Spleen (tissue), 7 donors: ENCODE data around the gene ZNF217.

ENCODE experiments used
- CTCF ChIP-seq, 11 experiments: fragments of 200-600 bp in 7 of 11; fragments of 450-650 bp in 4 of 11; sonication (generic) in 4 of 11; IDR thresholded peaks in 8 of 11; conservative IDR thresholded peaks in 3 of 11; 1 replicate in 7 of 11; 2 replicates in 4 of 11; pipeline versions ENCODE4 v1.4.0 to v1.8.0; 2016 to 2021; ENCODE audit warnings: antibody characterized with exemption in 11 of 11, inconsistent platforms in 4 of 11, mild to moderate bottlenecking in 1 of 11
- POLR2A ChIP-seq, 3 donors: fragments of 450-650 bp; IDR thresholded peaks; one replicate each; pipeline ENCODE4 v1.5.1; 2017; ENCODE audit warnings: antibody characterized with exemption in 3 of 3, mild to moderate bottlenecking in 1 of 3
- donor health status: DM: no; HTN: no; CAD: no; lungs with moderate emphysema.
- donor health status: DM: no; HTN: no; CAD: no.
- donor health status: DM: no; HTN: no; CAD: no.

- TF ChIP-seq CTCF (IDR thresholded peaks at IDR 0.05 in 8 of 11, conservative IDR thresholded peaks at IDR 0.05 in 3 of 11): no peak
- no peak for TF ChIP-seq POLR2A (IDR thresholded peaks at IDR 0.05)
Measured at GRCh38 chr20:53643031-53643832, 49.6 kb upstream of the ZNF217 start.
